Measurements from ENCODE around the gene AKAP13.

The AKAP13 gene

GRCh38 chr15:85488997-85489396, 108.6 kb downstream of the AKAP13 start:
- H3K36me3 ChIP-seq = peaks cover 0 to 16% (median 9%) of the 10 kb centered on the region in 11 experiments; a peak in 13 of 22 replicates
- H3K9ac ChIP-seq = no peak overlapping the region
- no peak overlapping the region for H3K27ac ChIP-seq
- H3K27me3 ChIP-seq = no peaks in the 10 kb centered on the region
- no peak overlapping the region for H3K4me3 ChIP-seq
- 0 out of 22 replicates have a peak overlapping the region, but pooled peaks of 4 of the 11 experiments have one; percentile 2 to 14 (median 5) for H3K4me2 ChIP-seq
- no peaks in the 10 kb centered on the region for H3K9me3 ChIP-seq (replicated peaks in 1 of 11)
- H4K20me1 ChIP-seq = peaks cover 0 to 18% (median 0%) of the 10 kb centered on the region in 11 experiments; a peak in 6 of 22 replicates
- no peak for TF ChIP-seq Cebpa-rat (IDR thresholded peaks at IDR 0.05)
- H3K4me1 ChIP-seq = peaks cover 7 to 44% (median 18%) of the 10 kb centered on the region in 10 experiments; a peak in 19 of 20 replicates

GRCh38 chr15:85489773-85490493, 109.5 kb downstream of the AKAP13 start:
- Histone ChIP-seq H3K4me2 (peak overlapping the region in 3 of 11 experiments; percentile 2 to 65 (median 13); a peak in 3 of 22 replicates), H3K27ac (no peak overlapping the region), H3K9me3 (replicated peaks in 1 of 11) (no peaks in the 10 kb centered on the region), H3K9ac (no peak overlapping the region), H3K4me1 (peaks cover 16 to 48% (median 25%) of the 10 kb centered on the region in 10 experiments), H3K27me3 (no peaks in the 10 kb centered on the region), H3K4me3 (no peak overlapping the region), H3K36me3 (peaks cover 0 to 16% (median 9%) of the 10 kb centered on the region in 11 experiments; a peak in 13 of 22 replicates), H4K20me1 (peaks cover 0 to 9% (median 0%) of the 10 kb centered on the region in 11 experiments; a peak in 5 of 22 replicates)
- TF ChIP-seq Cebpa-rat (IDR thresholded peaks at IDR 0.05) = no peak

- Histone ChIP-seq H3K4me1 (peaks cover 18 to 40% (median 27%) of the 10 kb centered on the region in 10 experiments), H3K4me2 (peak overlapping the region in 3 of 11 experiments; percentile 22 to 65 (median 43); a peak in 5 of 22 replicates), H3K9ac (no peak overlapping the region), H4K20me1 (no peaks in the 10 kb centered on the region; a peak in 3 of 22 replicates), H3K4me3 (no peak overlapping the region), H3K27me3 (no peaks in the 10 kb centered on the region), H3K9me3 (replicated peaks in 1 of 11) (no peaks in the 10 kb centered on the region), H3K36me3 (peaks cover 0 to 16% (median 9%) of the 10 kb centered on the region in 11 experiments; a peak in 13 of 22 replicates), H3K27ac (no peak overlapping the region)
- no peak for TF ChIP-seq Cebpa-rat (IDR thresholded peaks at IDR 0.05)
Measured at GRCh38 chr15:85490856-85491255, 110.5 kb downstream of the AKAP13 start.

- H3K4me2 ChIP-seq = no peak overlapping the region
- no peak for TF ChIP-seq Cebpa-rat (IDR thresholded peaks at IDR 0.05)
- no peak overlapping the region for H3K9ac ChIP-seq
- no peak overlapping the region for H3K4me3 ChIP-seq
- no peaks in the 10 kb centered on the region for H3K27me3 ChIP-seq
- H3K9me3 ChIP-seq (replicated peaks in 1 of 11) = no peaks in the 10 kb centered on the region
- H3K4me1 ChIP-seq = peaks cover 18 to 34% (median 29%) of the 10 kb centered on the region in 10 experiments
- H3K27ac ChIP-seq = no peak overlapping the region
- H3K36me3 ChIP-seq = peaks cover 0 to 15% (median 9%) of the 10 kb centered on the region in 11 experiments; a peak in 13 of 22 replicates
- no peaks in the 10 kb centered on the region; a peak in 2 of 22 replicates for H4K20me1 ChIP-seq
Measured at GRCh38 chr15:85491691-85492090, 111.3 kb downstream of the AKAP13 start.

- Histone ChIP-seq H4K20me1 (no peaks in the 10 kb centered on the region; a peak in 2 of 22 replicates), H3K4me3 (no peak overlapping the region), H3K4me2 (no peak overlapping the region), H3K9me3 (replicated peaks in 1 of 11) (no peaks in the 10 kb centered on the region), H3K4me1 (peaks cover 18 to 37% (median 29%) of the 10 kb centered on the region in 10 experiments), H3K27ac (no peak overlapping the region), H3K27me3 (no peaks in the 10 kb centered on the region), H3K36me3 (peaks cover 0 to 9% (median 7%) of the 10 kb centered on the region in 11 experiments; a peak in 13 of 22 replicates), H3K9ac (no peak overlapping the region)
- TF ChIP-seq Cebpa-rat (IDR thresholded peaks at IDR 0.05) = no peak
Measured at GRCh38 chr15:85492406-85492805, 112.0 kb downstream of the AKAP13 start.

- Histone ChIP-seq H3K4me3 (no peak overlapping the region), H3K9me3 (replicated peaks in 1 of 11) (no peaks in the 10 kb centered on the region), H3K4me2 (no peak overlapping the region), H3K27ac (no peak overlapping the region), H3K9ac (no peak overlapping the region), H3K27me3 (no peaks in the 10 kb centered on the region), H4K20me1 (peaks cover 0 to 3% (median 0%) of the 10 kb centered on the region in 11 experiments; a peak in 3 of 22 replicates), H3K4me1 (peaks cover 12 to 43% (median 29%) of the 10 kb centered on the region in 10 experiments), H3K36me3 (peaks cover 0 to under 1% (median 0%) of the 10 kb centered on the region in 11 experiments; a peak in 3 of 22 replicates)
- TF ChIP-seq Cebpa-rat (IDR thresholded peaks at IDR 0.05) = no peak
Measured at GRCh38 chr15:85493260-85493659, 112.9 kb downstream of the AKAP13 start.

GRCh38 chr15:85494048-85494777, 113.8 kb downstream of the AKAP13 start:
- Histone ChIP-seq H3K27me3 (no peaks in the 10 kb centered on the region), H3K4me1 (peaks cover 12 to 43% (median 26%) of the 10 kb centered on the region in 10 experiments), H3K4me3 (no peak overlapping the region), H3K36me3 (no peaks in the 10 kb centered on the region), H4K20me1 (peaks cover 0 to 3% (median 0%) of the 10 kb centered on the region in 11 experiments; a peak in 3 of 22 replicates), H3K9ac (no peak overlapping the region), H3K4me2 (peak overlapping the region; percentile 3 to 49 (median 26); a peak in 17 of 22 replicates), H3K27ac (no peak overlapping the region), H3K9me3 (replicated peaks in 1 of 11) (no peaks in the 10 kb centered on the region)
- no peak for TF ChIP-seq Cebpa-rat (IDR thresholded peaks at IDR 0.05)

- Histone ChIP-seq H3K36me3 (no peaks in the 10 kb centered on the region), H3K27me3 (no peaks in the 10 kb centered on the region), H4K20me1 (peaks cover 0 to 3% (median 0%) of the 10 kb centered on the region in 11 experiments; a peak in 3 of 22 replicates), H3K27ac (no peak overlapping the region), H3K4me3 (no peak overlapping the region), H3K9me3 (replicated peaks in 1 of 11) (no peaks in the 10 kb centered on the region), H3K9ac (no peak overlapping the region), H3K4me1 (peaks cover 12 to 34% (median 25%) of the 10 kb centered on the region in 10 experiments), H3K4me2 (peak overlapping the region in 6 of 11 experiments; percentile 17 to 46 (median 27); a peak in 6 of 22 replicates)
- no peak for TF ChIP-seq Cebpa-rat (IDR thresholded peaks at IDR 0.05)
Measured at GRCh38 chr15:85495096-85495495, 114.7 kb downstream of the AKAP13 start.

GRCh38 chr15:85495544-85495943, 115.1 kb downstream of the AKAP13 start:
- Histone ChIP-seq H3K4me3 (no peak overlapping the region), H3K27ac (no peak overlapping the region), H3K4me2 (peak overlapping the region in 5 of 11 experiments; percentile 17 to 36 (median 26); a peak in 5 of 22 replicates), H4K20me1 (peaks cover 0 to 3% (median 0%) of the 10 kb centered on the region in 11 experiments; a peak in 3 of 22 replicates), H3K27me3 (no peaks in the 10 kb centered on the region), H3K9me3 (replicated peaks in 1 of 11) (no peaks in the 10 kb centered on the region), H3K36me3 (no peaks in the 10 kb centered on the region), H3K9ac (no peak overlapping the region), H3K4me1 (peaks cover 12 to 29% (median 25%) of the 10 kb centered on the region in 10 experiments)
- no peak for TF ChIP-seq Cebpa-rat (IDR thresholded peaks at IDR 0.05)

All from BLaER1 treated with 17β-estradiol and CSF1 and Interleukin-3, amounts not matched to agents 10 nM and 100 nM (cell line).